Left lobe of liver (tissue), 2 donors: Measurements from ENCODE around the gene FARP1. TPM values are rescaled to one million over a fixed set of nuclear protein-coding genes. Genes with fewer than 3 reads are reported as not detected.
A peak's percentile ranks its signal among the peaks of the same experiment; 100 is the strongest.

Experiments
- ATAC-seq: fragments of 200-7000 bp; cut with Tn5 transposase; one replicate; pipeline ENCODE4 v1.9.1; 2020; ENCODE audit warnings: mild to moderate bottlenecking, moderate library complexity
- DNase-seq: peaks from one replicate; pipeline ENCODE4 v3.0.0-alpha.2; 2020; ENCODE audit warnings: low spot score
- total RNA-seq: library from RNA; stranded (reverse); gene quantifications from one replicate; pipeline ENCODE4 v1.2.1, GENCODE V29; 2021
- donor health status: DM: no; HTN: no; CAD: no; lungs with moderate emphysema.
- donor health status: DM: no; HTN: yes; CAD: no.

Gene FARP1
- total RNA-seq, 1 donor from 2014 or later = 78.8 TPM

DNA sequence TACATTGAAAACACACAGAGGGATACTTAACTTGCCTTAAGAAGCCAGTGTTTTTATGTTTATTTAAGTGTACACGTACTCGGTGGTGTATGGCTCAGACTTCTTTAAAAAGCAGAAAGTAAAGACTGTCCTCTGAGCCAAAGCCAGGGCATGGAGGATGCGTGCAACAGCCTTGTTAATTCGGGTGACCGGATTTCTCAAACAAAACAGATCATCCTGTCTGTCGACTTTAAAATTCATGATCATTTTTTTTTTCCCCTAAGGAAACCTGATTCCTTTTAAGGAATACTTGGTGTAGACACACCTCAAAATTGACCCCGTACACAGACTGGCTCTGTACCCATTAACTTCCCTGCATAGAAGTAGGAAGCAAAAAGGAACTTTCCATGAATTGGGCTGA lies 158.8 kb downstream of the FARP1 start:
- ATAC-seq (no peak), DNase-seq (no peak)

DNA sequence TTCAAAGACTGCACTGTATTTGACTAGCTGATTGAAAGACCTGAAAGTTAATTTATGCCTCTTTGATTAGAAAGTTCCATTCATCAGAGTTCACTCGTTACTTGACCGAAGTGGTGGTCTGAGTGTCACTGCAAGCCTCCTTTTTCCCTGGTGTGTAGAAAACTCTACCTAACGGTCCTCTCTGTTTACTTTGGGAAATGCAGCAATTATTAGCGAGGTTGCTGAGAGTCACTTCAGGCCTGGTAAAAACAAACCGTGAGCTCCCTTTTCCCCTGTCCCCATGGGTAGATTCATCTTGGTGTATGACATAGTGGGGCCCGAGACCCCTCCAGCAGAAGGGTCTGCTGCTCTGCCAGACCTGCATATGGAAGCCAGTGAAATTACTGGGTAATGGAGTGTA lies 161.0 kb downstream of the FARP1 start:
- DNase-seq (no peak), ATAC-seq (no peak)

DNA sequence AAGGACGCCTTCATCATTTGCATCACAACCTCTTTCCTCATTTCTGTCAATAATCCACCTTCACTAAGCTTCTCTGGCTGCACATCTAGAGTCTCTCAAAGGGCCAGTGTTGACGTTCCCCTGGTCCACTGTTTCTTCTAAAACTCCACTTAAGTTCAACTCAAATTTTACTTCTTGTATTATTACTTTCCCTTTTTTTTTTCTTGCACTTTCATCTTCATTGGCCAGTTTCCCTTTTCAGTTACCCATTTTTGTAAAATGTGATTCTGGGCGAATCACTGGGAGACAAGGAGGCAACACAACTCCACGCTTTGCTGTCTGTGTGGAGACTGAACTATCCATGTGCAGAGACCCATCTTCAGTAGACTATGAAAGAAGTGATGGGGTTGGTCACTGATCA lies 162.8 kb downstream of the FARP1 start:
- DNase-seq (no peak), ATAC-seq (no peak)

DNA sequence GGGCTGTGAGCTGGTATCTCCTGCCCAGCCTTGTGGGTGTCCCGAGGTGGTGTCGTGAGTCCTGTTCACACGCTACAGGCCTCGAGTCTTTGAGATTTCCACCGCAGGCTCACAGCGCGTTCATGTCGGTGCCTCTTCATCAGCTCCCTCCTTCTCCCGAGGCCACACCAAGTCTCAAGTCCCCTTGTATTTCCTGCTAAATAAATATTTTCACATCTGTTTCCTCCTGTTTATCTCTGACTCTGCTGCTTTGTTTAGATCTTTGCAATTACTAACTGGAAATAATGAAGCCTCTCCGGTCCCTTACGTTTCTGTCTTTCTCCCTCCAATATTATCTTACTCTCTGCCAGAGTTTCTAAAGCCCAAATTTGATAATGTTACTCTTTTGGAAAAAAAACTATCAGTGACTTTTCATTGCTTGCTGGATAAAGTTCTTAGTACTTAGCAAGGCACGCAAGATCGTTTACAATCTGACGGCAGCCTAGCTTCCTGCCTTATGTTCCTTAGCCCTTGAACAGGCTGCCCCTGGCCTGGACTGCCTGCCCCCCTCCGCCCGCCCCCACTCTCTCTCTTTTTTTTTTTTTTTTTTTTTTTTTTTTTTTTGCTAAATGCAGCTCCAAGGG lies 164.7 kb downstream of the FARP1 start:
- DNase-seq (no peak), ATAC-seq (peak; percentile 36)

DNA sequence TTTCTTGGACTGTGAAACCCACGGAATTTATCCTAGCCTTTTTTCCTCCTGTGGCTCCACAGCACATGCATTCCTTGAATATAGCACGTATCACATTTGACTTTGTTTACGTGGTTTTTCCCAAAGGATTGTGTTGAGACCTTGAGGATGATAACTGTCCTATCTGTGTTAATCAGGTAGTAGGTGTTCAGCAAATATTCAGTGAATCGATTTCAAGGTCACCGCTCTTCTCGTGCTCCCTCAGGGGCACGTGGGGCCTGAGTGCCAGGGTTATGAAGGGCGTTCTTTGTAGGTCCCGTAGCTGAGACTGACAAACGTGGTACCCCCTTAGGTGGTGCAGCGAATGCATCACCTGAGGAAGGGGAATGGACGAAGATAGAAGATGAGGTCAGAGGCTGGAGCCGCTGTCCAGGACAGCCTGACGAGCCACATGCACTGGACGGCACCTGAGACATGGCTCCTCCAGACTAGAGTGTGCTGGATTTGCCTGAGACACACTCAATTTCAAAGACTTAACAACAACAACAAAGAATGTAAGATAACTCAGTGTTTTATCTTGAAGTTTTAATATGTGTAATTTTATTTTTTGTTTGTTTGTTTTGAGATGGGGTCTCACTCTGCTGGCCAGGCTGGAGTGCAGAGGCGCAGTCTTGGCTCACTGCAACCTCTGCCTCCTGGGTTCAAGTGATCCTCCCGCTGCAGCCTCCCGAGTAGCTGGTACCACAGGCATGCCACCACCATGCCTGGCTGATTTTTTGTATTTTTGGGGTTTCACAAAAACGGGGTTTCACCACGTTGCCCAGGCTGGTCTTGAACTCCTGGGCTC lies 165.4 kb downstream of the FARP1 start:
- peak; percentile 31 for ATAC-seq

DNA sequence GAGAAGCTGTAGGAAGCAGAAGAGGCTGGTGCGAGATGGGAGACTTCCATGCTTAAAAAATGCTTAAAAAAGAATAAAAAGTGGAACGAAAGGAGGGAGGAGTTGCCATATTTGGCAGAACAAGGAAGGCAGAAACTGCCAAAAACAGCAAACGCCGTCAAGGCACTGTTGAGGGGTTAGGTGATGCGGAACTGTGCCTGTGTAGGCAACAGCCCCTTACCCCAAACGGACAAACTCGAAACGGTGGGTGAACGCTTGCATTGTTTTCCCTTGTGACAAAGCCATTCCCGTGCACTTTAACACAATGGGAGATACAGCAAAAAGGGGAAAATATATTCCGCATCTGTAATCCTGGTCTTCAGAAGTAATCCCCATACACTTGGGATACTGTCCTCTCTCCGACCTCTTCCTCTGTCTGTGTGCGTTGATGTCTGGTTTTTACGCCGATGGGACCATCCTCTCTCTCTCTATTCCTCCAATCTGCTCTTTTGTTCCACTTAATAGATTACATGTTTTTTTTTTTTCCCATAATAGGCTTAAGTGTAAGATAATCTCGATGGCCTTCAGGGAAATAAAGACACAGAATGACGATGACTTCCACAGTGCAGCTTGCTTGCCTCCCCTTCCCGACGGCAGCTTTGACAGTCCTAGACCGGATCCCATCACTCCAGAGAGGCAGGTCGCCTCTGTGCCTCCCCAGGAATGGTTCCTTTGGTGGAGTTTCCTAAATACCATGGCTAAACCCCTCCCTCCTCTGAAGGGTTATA lies 166.9 kb downstream of the FARP1 start:
- ATAC-seq (no peak), DNase-seq (no peak)

More for the DNA sequence above, 165.4 kb downstream of the FARP1 start:
- no peak for DNase-seq

DNA sequence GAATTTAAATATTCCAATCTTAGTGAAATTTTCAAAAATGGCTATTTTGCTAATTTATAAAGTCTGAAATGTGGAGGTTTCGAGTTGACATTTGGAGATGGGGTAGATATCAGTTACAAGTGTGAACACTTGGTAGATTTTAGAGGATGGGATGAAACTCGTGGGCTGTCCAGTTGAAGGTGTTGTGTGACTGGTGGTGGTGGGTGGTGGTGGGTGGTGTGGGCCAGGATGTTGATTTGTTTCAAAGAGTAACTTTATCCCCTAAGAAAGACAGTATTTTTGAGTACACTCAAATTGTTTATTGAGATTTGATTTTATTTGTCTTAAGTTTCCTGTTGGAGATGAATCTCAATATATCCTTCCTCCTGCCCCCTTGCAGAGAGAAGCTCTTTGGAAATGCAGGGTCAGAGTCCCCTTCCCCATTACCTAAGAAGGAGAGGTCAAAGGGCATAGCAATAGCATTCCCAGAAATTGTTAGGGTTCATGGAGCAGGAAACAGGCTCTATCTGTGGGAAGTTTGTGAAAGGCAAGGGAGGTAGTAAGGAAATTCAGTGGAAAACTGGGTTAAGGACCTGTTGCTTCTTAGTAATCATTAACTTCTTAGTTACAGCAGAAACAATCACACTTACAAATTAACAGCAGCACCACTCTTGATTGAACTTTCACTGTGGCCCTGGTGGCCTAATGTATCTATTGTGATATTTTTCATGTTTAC lies 167.7 kb downstream of the FARP1 start:
- ATAC-seq = peak; percentile 44
- DNase-seq = no peak

DNA sequence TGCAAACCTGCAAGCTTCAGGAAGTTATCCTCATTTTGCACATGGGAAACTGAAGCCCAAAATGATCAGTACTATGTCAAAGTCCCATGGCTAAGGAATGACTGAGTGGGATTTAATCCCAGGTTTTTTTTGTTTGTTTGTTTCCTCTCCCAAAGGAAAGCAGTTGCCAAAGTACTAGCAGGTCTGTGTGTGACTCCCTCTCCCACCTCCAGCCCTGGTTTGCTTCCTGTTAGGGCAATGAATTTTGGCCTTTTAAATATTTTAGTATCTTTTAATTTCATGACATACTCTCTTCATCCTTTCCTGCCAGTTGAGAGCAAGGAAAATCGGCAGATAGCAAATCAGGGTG lies 168.3 kb downstream of the FARP1 start:
- no peak for DNase-seq
- ATAC-seq = peak; percentile 50

DNA sequence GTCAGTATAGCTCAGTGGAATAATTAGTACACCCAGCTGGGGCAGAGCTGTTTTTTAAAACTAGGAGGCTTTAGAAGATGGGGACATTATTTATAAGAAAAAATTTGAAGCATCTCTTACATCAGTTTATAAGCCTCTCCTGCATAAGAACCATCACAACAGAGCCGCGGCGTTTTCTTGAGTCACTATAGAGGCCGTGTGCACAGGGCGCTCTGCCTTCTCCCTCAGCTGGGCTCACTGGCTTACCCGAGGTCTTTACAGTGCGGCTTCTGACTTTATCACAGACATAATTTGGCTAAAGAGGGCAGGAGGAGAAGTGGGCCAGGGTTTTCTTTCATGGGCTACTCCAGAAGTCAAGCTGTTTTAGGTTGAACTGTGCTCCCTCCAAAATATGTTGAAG lies 169.7 kb downstream of the FARP1 start:
- DNase-seq (no peak), ATAC-seq (no peak)

DNA sequence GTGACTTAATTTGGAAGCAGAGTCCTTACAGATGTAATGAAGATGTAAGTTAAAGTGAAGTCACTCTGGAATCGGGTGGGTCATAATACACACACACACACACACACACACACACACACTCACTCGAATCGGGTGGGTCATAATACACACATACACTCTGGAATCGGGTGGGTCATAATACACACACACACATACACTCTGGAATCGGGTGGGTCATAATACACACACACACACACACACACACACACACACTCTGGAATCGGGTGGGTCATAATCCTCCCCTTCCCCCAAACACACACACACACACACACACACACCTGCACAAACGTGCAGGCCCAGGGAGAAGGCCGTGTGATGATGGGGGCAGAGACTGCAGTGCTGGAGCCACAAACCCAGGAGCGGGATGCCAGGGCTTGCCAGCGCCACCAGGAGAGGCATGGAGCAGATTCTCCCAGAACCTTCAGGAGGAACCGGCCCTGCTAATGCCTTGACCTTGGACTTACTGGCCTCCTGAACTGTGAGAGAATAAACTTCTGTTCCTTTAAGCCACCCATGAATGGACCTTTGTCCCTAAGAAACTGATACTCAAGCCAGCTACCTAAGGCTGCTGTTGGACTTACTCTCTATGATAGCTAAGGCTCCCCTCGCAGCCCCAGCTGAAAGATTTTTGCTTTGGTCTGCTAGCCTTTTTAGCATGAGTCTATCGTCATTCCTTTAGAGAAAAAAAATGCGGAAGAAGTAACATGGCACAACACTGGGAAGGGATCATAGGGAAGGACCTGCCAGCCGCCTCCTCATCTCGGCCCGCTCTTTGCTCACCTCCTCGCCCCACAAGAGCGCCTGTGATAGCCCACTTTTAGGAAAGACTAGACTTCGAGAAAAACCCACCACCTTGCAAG lies 170.4 kb downstream of the FARP1 start:
- ATAC-seq (peak; percentile 47), DNase-seq (no peak)

DNA sequence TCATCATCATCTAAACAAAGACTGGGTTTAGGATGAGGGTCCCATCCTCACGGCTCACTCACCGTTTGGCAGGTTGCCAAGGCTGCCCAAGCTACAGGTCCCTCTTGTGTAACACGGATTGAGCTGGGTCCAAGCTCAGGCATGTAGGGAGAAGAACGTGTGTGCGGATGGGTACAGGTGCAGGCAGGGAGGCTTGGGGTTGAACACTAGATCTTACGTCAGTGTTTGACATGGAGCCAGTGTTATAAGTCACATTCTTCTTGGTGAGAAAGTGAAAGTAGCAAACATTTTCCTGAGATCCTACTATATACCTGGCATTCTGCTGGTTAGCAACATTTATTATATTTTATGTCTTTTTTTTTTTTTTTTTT lies 171.0 kb downstream of the FARP1 start:
- DNase-seq (peak; percentile 67), ATAC-seq (peak; percentile 62)

DNA sequence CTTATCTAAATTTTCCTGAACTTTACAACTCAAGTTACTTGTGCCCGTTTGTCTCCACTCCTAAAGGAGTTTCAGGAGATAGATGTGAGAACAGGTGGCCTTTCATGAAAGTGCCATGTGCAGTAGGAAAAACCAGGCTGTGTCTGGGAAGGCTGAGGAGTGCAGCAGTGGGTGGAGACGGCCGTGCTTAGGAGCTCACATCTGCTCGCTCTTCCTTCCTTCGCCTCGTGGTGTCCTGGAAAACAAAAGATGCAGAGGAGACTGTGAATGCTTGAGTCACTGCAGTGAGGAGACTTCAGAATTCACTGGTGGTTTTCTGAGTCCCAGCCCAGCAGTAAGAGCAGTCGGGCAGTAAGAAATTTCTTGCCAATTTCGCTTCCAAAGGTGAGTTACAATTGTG lies 172.6 kb downstream of the FARP1 start:
- ATAC-seq (no peak), DNase-seq (no peak)

DNA sequence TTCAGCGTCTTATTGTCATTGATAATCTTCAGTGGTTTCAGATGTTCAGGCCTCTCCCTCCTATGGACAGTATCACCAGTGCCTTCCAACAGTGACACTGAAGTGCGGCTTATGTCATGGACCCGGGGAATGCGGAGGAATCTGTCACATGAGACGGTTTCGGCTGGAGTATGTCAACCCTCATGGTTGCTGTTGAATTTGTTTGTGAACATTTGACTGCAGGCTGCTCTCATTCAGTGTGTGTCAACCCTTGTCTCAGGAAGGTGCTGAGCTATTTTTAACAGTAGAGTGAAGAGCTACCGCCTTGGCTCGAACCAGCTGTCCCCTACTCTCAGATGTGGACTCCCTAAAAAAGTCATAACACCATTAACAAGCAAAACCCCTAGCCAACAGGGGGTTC lies 173.0 kb downstream of the FARP1 start:
- no peak for ATAC-seq
- no peak for DNase-seq

DNA sequence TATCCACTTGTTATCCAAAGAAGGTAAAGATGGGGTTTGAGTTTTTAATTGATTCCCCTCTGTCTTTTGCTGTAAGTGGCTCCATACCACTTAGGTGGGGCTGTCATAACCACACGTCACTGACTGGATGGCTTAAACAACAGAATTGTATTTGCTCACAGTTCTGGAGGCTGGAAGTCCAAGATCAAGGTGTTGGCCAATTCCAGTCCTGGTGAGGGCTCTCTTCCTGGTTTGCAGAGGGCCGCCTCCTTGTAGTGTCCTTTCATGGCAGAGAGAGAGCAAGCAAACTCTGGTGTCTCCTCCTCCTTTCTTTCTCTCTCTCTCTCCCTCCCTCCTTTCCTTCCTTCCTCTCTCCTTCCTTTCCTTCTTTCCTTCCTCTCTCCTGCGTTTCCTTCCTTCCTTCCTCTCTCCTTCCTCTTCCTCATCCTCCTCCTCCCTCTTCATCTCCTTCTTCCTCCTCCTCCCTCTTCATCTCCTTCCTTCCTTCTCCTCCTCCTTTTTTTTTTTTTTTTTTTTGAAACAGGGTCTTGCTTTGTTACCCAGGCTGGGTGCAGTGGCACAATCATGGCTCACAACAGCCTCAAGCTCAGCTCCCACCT lies 174.8 kb downstream of the FARP1 start:
- no peak for DNase-seq
- ATAC-seq = no peak

DNA sequence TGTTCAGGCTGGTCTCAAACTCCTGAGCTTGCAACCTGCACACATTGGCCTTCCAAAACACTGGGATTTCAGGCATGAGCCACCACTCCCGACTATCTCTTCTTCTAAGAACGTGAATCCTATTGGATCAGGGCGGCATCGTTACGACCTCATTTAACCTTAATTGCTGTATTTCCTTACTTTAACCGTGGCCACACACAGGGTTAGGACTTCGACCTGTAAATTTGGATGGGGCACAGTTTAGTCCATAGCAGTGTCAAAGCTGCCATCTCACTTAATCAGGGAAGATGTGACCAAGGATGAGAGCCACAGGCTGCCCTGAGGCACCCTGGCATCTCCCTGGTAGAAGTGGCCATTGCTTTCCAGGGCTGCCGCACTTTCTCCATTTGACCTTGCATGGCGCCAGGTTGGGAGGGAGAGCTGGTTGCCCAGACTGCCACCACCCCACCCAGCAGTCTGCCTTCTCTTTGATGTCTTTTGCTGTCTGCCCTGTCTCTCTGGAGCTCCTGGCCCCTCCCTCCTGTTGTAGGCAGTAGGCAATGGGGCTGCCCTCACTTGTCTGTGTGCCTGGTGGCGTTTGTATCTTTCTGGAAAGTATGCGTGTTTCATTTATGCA lies 175.5 kb downstream of the FARP1 start:
- DNase-seq (no peak), ATAC-seq (peak; percentile 59)

DNA sequence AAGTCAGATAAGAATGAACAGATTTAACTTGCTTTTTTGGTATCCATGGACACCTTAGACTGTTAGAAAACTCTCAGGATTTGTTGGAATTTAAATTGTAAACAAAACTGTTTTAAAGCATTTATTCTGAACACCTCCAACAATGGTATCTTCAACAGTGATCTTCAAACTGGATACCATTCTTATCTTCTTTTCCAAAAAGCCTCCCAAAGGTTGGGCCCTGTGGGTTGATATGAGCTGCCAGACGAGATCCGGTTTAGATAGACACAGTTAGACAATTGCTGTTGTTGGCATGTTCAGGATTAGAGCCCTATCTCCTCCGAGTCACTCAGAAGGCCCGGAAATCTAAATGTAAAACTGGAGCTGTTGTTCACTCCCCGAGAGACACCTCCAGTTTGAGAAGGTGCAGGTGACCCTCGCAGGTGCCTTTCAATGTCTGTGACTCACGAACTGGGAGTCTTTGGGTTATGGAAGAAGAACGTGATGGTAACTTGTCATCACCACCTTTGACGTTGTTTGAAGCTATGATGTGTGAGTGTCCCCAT lies 177.7 kb downstream of the FARP1 start:
- no peak for ATAC-seq
- DNase-seq = no peak

DNA sequence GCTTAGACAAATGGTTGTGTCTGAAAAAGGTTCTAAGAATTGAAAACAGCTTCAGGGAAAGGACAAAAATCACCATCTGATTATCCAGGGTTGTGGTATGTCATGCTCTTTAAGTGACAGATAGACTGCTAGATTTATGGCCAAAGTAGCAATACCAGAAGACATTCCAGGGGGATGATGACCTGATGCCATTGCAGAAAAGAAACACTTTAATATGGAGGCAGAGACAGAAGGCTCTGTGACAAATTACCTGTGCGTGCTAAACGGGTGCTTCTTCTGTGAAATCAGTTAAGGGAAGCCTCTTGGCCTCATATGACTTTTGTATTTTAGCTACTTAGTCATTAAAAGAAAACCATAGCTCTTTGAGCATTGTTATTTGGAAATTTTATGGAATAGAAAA lies 178.5 kb downstream of the FARP1 start:
- no peak for ATAC-seq
- no peak for DNase-seq

DNA sequence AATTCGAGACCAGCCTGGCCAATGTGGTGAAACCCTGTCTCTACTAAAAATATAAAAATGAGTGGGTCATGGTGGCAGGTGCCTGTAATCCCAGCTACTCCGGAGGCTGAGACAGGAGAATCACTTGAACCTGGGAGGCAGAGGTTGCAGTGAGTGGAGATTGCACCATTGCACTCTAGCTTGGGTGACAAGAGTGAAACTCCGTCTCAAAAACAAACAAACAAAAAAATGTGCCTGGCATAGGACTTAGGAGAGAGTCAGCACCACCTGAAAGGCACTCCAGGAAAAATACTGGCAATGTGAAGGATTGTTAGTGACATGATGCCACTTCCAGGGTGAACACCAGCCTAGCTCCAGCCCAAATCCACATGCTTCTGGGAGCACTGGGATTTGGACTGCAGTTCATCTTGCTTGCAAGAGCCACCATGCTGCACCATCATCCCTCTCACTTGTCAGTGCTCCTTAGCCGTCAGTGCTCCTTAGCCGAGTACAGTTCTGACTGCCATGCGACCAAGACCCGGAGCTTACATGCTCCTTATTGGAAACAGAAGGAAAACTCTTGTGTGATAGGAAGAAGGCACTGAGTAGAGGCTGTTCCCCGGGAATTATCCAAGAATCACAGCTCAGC lies 179.3 kb downstream of the FARP1 start:
- peak; percentile 25 for ATAC-seq
- no peak for DNase-seq

DNA sequence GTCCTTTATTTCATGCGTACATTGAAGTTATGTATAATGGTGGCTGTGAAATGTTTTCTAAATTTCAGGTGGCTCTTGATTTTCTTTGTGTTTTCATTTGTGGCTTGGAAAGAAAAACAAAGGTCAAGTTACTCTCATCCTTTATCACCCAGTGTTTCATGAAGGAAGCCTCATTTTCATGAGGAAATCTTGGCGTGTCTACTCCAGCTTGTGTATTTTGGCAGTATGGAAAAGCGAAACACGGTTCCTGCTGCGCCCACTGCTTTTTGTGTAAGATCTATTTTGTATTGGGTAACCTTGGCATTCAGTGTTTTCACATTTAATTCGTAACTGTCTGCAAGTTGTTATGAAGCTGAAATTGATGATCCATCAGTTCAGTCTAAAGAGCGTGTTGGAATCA lies 181.2 kb downstream of the FARP1 start:
- ATAC-seq (peak; percentile 88), DNase-seq (peak; percentile 70)
